Bronchial epithelial cell (primary cell): ENCODE results near the gene MPP7. TPM values are rescaled to one million over a fixed set of nuclear protein-coding genes. Genes with fewer than 3 reads are reported as not detected.

Source experiments
- DNase-seq: peaks from one replicate; pipeline ENCODE4 v3.0.0-alpha.2; 2010; ENCODE audit warnings: low read depth
- FAIRE-seq: peaks from 2 replicates; lab custom pipeline; 2011; peaks lifted over from hg19 to GRCh38; lab: Jason Lieb, UNC
- H3K27me3 ChIP-seq: 2 replicates; pipeline ENCODE4 v1.5.1; 2011; ENCODE audit warnings: low read length; ENCODE audit not compliant: control insufficient read depth, insufficient read depth
- H3K36me3 ChIP-seq: 2 replicates; pipeline ENCODE4 v1.5.1; 2011; ENCODE audit warnings: low read length; ENCODE audit not compliant: control insufficient read depth, insufficient read depth
- H3K4me3 ChIP-seq: 2 replicates; pipeline ENCODE4 v1.5.1; 2011; ENCODE audit warnings: mild to moderate bottlenecking, low read depth, low read length, control low read depth
- CTCF ChIP-seq: IDR thresholded peaks from 2 replicates; pipeline ENCODE4 v1.5.1; 2011; ENCODE audit warnings: mild to moderate bottlenecking, moderate library complexity, low read length, control low read depth, inconsistent platforms; ENCODE audit not compliant: insufficient read depth, severe bottlenecking
- total RNA-seq: library from RNA; depleted of rRNA; stranded (reverse); fragments of >200 nt; gene quantifications from 2 replicates; pipeline ENCODE4 v1.2.1, GENCODE V29; 2014

MPP7 gene
- total RNA-seq, 1 donor from 2014 or later, result 11.1 TPM

GRCh38 chr10:28315140-28315539 is 12.3 kb upstream of the MPP7 start:
- Histone ChIP-seq H3K36me3 (no peaks in the 10 kb centered on the region), H3K27me3 (no peaks in the 10 kb centered on the region), H3K4me3 (no peak overlapping the region)
- FAIRE-seq, result no peak
- DNase-seq, result no peak
- no peak for TF ChIP-seq CTCF

GRCh38 chr10:28314211-28314610 is 11.3 kb upstream of the MPP7 start:
- DNase-seq (no peak), FAIRE-seq (no peak)
- Histone ChIP-seq H3K4me3 (no peak overlapping the region), H3K27me3 (no peaks in the 10 kb centered on the region), H3K36me3 (no peaks in the 10 kb centered on the region)
- no peak for TF ChIP-seq CTCF

GRCh38 chr10:28312572-28312971 is 9.7 kb upstream of the MPP7 start:
- no peak for TF ChIP-seq CTCF

GRCh38 chr10:28311104-28311503 is 8.2 kb upstream of the MPP7 start:
- H3K4me3 ChIP-seq, result no peak overlapping the region
- FAIRE-seq (no peak), DNase-seq (no peak)
- peaks cover 6% of the 10 kb centered on the region for H3K27me3 ChIP-seq
- no peaks in the 10 kb centered on the region for H3K36me3 ChIP-seq
- no peak for TF ChIP-seq CTCF

More at GRCh38 chr10:28312572-28312971, 9.7 kb upstream of the MPP7 start:
- peak; percentile 18 for FAIRE-seq
- Histone ChIP-seq H3K36me3 (no peaks in the 10 kb centered on the region), H3K4me3 (no peak overlapping the region), H3K27me3 (peaks cover 2% of the 10 kb centered on the region)
- no peak for DNase-seq

GRCh38 chr10:28307267-28307666 is 4.4 kb upstream of the MPP7 start:
- Histone ChIP-seq H3K27me3 (peaks cover 6% of the 10 kb centered on the region), H3K4me3 (no peak overlapping the region), H3K36me3 (no peaks in the 10 kb centered on the region)
- no peak for DNase-seq
- TF ChIP-seq CTCF, result no peak
- no peak for FAIRE-seq

GRCh38 chr10:28305553-28305952 is 2.7 kb upstream of the MPP7 start:
- no peak for TF ChIP-seq CTCF
- Histone ChIP-seq H3K36me3 (no peaks in the 10 kb centered on the region), H3K27me3 (peaks cover 6% of the 10 kb centered on the region), H3K4me3 (no peak overlapping the region)
- FAIRE-seq (no peak), DNase-seq (no peak)
